Testis (tissue), 2 donors: ENCODE measurements around the gene FCGBP.

Source experiments
- CTCF ChIP-seq, 3 experiments: fragments of 450-650 bp in 2 of 3; fragments of 200-600 bp in 1 of 3; sonication (generic) in 1 of 3; IDR thresholded peaks; one replicate each; pipeline ENCODE4 v1.5.1; 2016 to 2019; ENCODE audit warnings: antibody characterized with exemption in 3 of 3, mild to moderate bottlenecking in 2 of 3, moderate library complexity in 1 of 3
- POLR2A ChIP-seq: fragments of 450-650 bp; IDR thresholded peaks from one replicate; pipeline ENCODE4 v1.6.1; 2017; ENCODE audit warnings: antibody characterized with exemption, mild to moderate bottlenecking, moderate library complexity

- TF ChIP-seq CTCF (IDR thresholded peaks at IDR 0.05) = no peak
- no peak for TF ChIP-seq POLR2A
Measured at GRCh38 chr19:39968789-39969188, 34.4 kb upstream of the FCGBP start.
